GM23338 (cell line): ENCODE results near the gene NUDT21. TPM values are rescaled to one million over a fixed set of nuclear protein-coding genes. Genes with fewer than 3 reads are reported as not detected.

Experiments
- ATAC-seq: fragments of 200-7000 bp; cut with Tn5 transposase; 3 replicates; pipeline ENCODE4 v1.9.1; 2020
- DNase-seq: peaks from one replicate; pipeline ENCODE4 v3.0.0-alpha.2; 2015; ENCODE audit warnings: low spot score
- H2AFZ ChIP-seq: fragments of 200-600 bp; sonication (generic); 2 replicates; pipeline ENCODE4 v1.8.0; 2016; ENCODE audit warnings: antibody characterized with exemption, mild to moderate bottlenecking, moderate library complexity
- H3F3A ChIP-seq: fragments of 200-600 bp; sonication (generic); replicated peaks from 2 replicates; pipeline ENCODE4 v1.8.0; 2017; ENCODE audit warnings: antibody characterized with exemption, mixed run types, low read depth
- H3K27ac ChIP-seq: fragments of 200-600 bp; sonication (generic); 2 replicates; pipeline ENCODE4 v1.6.1; 2016; ENCODE audit warnings: low read depth
- H3K27me3 ChIP-seq: fragments of 200-600 bp; sonication (generic); 2 replicates; pipeline ENCODE4 v1.8.0; 2016; ENCODE audit warnings: mild to moderate bottlenecking, mixed run types, moderate library complexity; ENCODE audit not compliant: insufficient read depth
- H3K36me3 ChIP-seq: fragments of 200-600 bp; sonication (generic); 2 replicates; pipeline ENCODE4 v1.8.0; 2016; ENCODE audit warnings: mild to moderate bottlenecking; ENCODE audit not compliant: insufficient read depth
- H3K4me1 ChIP-seq: fragments of 200-600 bp; sonication (generic); 2 replicates; pipeline ENCODE4 v1.8.0; 2016; ENCODE audit warnings: mild to moderate bottlenecking, moderate library complexity; ENCODE audit not compliant: insufficient read depth
- H3K4me2 ChIP-seq: fragments of 200-600 bp; sonication (generic); 2 replicates; pipeline ENCODE4 v1.7.1; 2017; ENCODE audit warnings: mixed run types
- H3K4me3 ChIP-seq: fragments of 200-600 bp; sonication (generic); 2 replicates; pipeline ENCODE4 v1.6.1; 2016; ENCODE audit warnings: mixed run types
- H3K79me2 ChIP-seq: fragments of 200-600 bp; sonication (generic); replicated peaks from 2 replicates; pipeline ENCODE4 v1.8.0; 2017; ENCODE audit warnings: mild to moderate bottlenecking; ENCODE audit not compliant: insufficient read depth
- H3K9me2 ChIP-seq: fragments of 200-600 bp; sonication (generic); 2 replicates; pipeline ENCODE4 v1.8.0; 2017; ENCODE audit not compliant: insufficient read depth
- H4K20me1 ChIP-seq: fragments of 200-600 bp; sonication (generic); replicated peaks from 2 replicates; pipeline ENCODE4 v1.8.0; 2017; ENCODE audit warnings: mild to moderate bottlenecking; ENCODE audit not compliant: insufficient read depth
- H3K27ac Mint-ChIP-seq: 2 replicates; pipeline ENCODE4 v1.8.0; 2020; ENCODE audit warnings: inconsistent platforms, mild to moderate bottlenecking, moderate library complexity, mixed read lengths
- H3K27me3 Mint-ChIP-seq: 3 replicates; pipeline ENCODE4 v1.8.0; 2022; ENCODE audit warnings: low read depth, mild to moderate bottlenecking, moderate library complexity, mixed read lengths, inconsistent platforms; ENCODE audit not compliant: insufficient read depth, poor library complexity
- H3K36me3 Mint-ChIP-seq: 3 replicates; pipeline ENCODE4 v1.8.0; 2021; ENCODE audit warnings: low read depth, mild to moderate bottlenecking, inconsistent platforms, moderate library complexity, mixed read lengths
- H3K4me1 Mint-ChIP-seq: 3 replicates; pipeline ENCODE4 v1.8.0; 2020; ENCODE audit warnings: mild to moderate bottlenecking, inconsistent platforms, mixed read lengths
- H3K4me3 Mint-ChIP-seq: 3 replicates; pipeline ENCODE4 v1.8.0; 2021; ENCODE audit warnings: moderate library complexity, mild to moderate bottlenecking, inconsistent platforms, mixed read lengths
- H3K9me3 Mint-ChIP-seq: 3 replicates; pipeline ENCODE4 v1.8.0; 2020; ENCODE audit warnings: moderate library complexity, mild to moderate bottlenecking, inconsistent platforms, mixed read lengths
- CREB1 ChIP-seq: fragments of 250-450 bp; sonication (Bioruptor Pico); IDR thresholded peaks from 2 replicates; pipeline ENCODE4 v1.5.0; 2020; ENCODE audit warnings: low read depth, mild to moderate bottlenecking, moderate library complexity
- EZH2phosphoT487 ChIP-seq: fragments of 200-600 bp; sonication (generic); IDR thresholded peaks from one replicate; pipeline ENCODE4 v1.8.1; 2018; ENCODE audit warnings: antibody characterized with exemption; ENCODE audit not compliant: unreplicated experiment
- POLR2AphosphoS5 ChIP-seq: IDR thresholded peaks from 2 replicates; pipeline ENCODE4 v1.6.1; 2016; ENCODE audit warnings: antibody characterized with exemption, low read depth
- STAT1 ChIP-seq: IDR thresholded peaks from one replicate; pipeline ENCODE4 v1.6.1; 2016; ENCODE audit warnings: antibody characterized with exemption; ENCODE audit not compliant: unreplicated experiment
- ZNF331 ChIP-seq: fragments of 250-450 bp; sonication (Bioruptor Pico); IDR thresholded peaks from 2 replicates; pipeline ENCODE4 v1.5.0; 2020; ENCODE audit warnings: low read depth, mild to moderate bottlenecking, moderate library complexity
- ZNF462 ChIP-seq: fragments of 250-450 bp; sonication (Bioruptor Pico); IDR thresholded peaks from 2 replicates; pipeline ENCODE4 v1.5.0; 2020; ENCODE audit warnings: mild to moderate bottlenecking, moderate library complexity
- polyA plus RNA-seq: library from polyadenylated mRNA; unstranded; fragments of >200 nt; fragmentation: Nextera tagmentation; extraction: Ambion mirVana; gene quantifications from 2 replicates; pipeline ENCODE4 v1.2.1, GENCODE V29; 2016
- total RNA-seq: library from RNA; depleted of rRNA; stranded (reverse); fragments of >200 nt; shearing (Covaris generic); gene quantifications from 2 replicates; pipeline ENCODE4 v1.2.3, GENCODE V29; 2014
- TF ChIP-seq, protein P1 (sequence below): IDR thresholded peaks from 2 replicates; pipeline ENCODE4 v1.6.1; 2016; ENCODE audit warnings: antibody characterized with exemption

NUDT21 gene
- total and polyA plus RNA-seq, 2 experiments from 2014 or later = 83.4 to 132 TPM

DNA sequence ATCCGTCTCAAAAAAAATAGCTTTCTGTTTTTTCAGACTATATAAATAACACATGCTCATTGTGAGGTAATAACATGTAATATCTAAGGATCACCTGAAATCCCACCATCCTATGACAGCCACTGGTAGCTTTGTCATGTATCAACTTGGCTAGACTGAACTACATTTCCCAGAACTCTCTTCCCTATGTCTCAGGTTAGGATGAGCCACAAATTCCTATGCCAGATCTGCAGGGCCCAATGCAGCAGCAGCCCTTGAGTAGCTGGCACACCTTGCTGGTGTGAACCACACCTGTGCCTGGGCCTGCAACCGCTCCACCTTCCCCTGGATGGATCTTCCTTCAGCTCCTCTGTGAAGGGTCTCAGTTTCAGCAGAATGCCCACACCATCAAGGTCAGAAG, 28.3 kb upstream of the NUDT21 start:
- Histone ChIP-seq H3F3A (no peaks in the 10 kb centered on the region), H3K79me2 (no peaks in the 10 kb centered on the region), H3K9me2 (no peaks in the 10 kb centered on the region), H3K36me3 (peaks cover 23% of the 10 kb centered on the region), H4K20me1 (no peaks in the 10 kb centered on the region; the same call in 1 of the 2 replicates), H3K4me2 (no peak overlapping the region), H2AFZ (no peak overlapping the region), H3K4me1 (no peaks in the 10 kb centered on the region; the same call in 1 of the 2 replicates), H3K27ac (no peak overlapping the region), H3K27me3 (no peaks in the 10 kb centered on the region), H3K4me3 (no peak overlapping the region)
- ATAC-seq = peak; percentile 81
- Mint-ChIP-seq H3K4me1 (peaks cover 9% of the 10 kb centered on the region; the same call in 2 of the 3 replicates), H3K36me3 (peaks cover 37% of the 10 kb centered on the region), H3K27ac (peak overlapping the region; percentile 42), H3K4me3 (no peak overlapping the region), H3K9me3 (no peaks in the 10 kb centered on the region), H3K27me3 (no peaks in the 10 kb centered on the region)
- peak; percentile 43 for DNase-seq
- TF ChIP-seq STAT1 (no peak), ZNF331 (CRISPR knock-in tag) (no peak), POLR2AphosphoS5 (no peak), CREB1 (CRISPR knock-in tag) (no peak), EZH2phosphoT487 (no peak), ZNF462 (CRISPR knock-in tag) (no peak)
- TF ChIP-seq, protein P1, sequence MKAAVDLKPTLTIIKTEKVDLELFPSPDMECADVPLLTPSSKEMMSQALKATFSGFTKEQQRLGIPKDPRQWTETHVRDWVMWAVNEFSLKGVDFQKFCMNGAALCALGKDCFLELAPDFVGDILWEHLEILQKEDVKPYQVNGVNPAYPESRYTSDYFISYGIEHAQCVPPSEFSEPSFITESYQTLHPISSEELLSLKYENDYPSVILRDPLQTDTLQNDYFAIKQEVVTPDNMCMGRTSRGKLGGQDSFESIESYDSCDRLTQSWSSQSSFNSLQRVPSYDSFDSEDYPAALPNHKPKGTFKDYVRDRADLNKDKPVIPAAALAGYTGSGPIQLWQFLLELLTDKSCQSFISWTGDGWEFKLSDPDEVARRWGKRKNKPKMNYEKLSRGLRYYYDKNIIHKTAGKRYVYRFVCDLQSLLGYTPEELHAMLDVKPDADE = no peak
